ACC112 (cell line): ENCODE measurements around the gene TPST1.

Experiments
- H2AFZ ChIP-seq: fragments of 200-600 bp; sonication (generic); one replicate; pipeline ENCODE4 v1.6.0; 2017; ENCODE audit warnings: antibody characterized with exemption, low read length; ENCODE audit not compliant: unreplicated experiment
- H3K27ac ChIP-seq: fragments of 200-600 bp; sonication (generic); 2 replicates; pipeline ENCODE4 v1.5.1; 2014; ENCODE audit warnings: low read depth, mild to moderate bottlenecking, antibody characterized with exemption, low read length, moderate library complexity
- H3K27me3 ChIP-seq: fragments of 200-600 bp; sonication (generic); 2 replicates; pipeline ENCODE4 v1.6.1; 2014; ENCODE audit warnings: mild to moderate bottlenecking, antibody characterized with exemption, low read length, moderate library complexity, mixed read lengths; ENCODE audit not compliant: insufficient read depth
- H3K36me3 ChIP-seq: fragments of 200-600 bp; sonication (generic); 2 replicates; pipeline ENCODE4 v1.6.1; 2016; ENCODE audit warnings: mild to moderate bottlenecking, antibody characterized with exemption, low read length, moderate library complexity, mixed read lengths; ENCODE audit not compliant: insufficient read depth
- H3K4me1 ChIP-seq: fragments of 200-600 bp; sonication (generic); one replicate; pipeline ENCODE4 v1.6.1; 2016; ENCODE audit warnings: low read length, mixed read lengths; ENCODE audit not compliant: insufficient read depth, unreplicated experiment, control insufficient read depth
- H3K4me3 ChIP-seq: fragments of 200-600 bp; sonication (generic); 2 replicates; pipeline ENCODE4 v1.5.1; 2014; ENCODE audit warnings: mild to moderate bottlenecking, low read depth, low read length
- H3K79me2 ChIP-seq: fragments of 200-600 bp; sonication (generic); one replicate; pipeline ENCODE4 v1.6.0; 2016; ENCODE audit warnings: low read length; ENCODE audit not compliant: control insufficient read depth, unreplicated experiment, insufficient read depth

The TPST1 gene

GRCh38 chr7:66330961-66331360 is 125.8 kb downstream of the TPST1 start:
- peaks cover 31% of the 10 kb centered on the region for H3K4me1 ChIP-seq
- H3K79me2 ChIP-seq, result peaks cover 3% of the 10 kb centered on the region
- no peak overlapping the region for H3K4me3 ChIP-seq
- H3K36me3 ChIP-seq, result peaks cover 4% of the 10 kb centered on the region; the same call in 1 of the 2 replicates
- H3K27me3 ChIP-seq, result no peaks in the 10 kb centered on the region
- H2AFZ ChIP-seq, result no peak overlapping the region
- H3K27ac ChIP-seq, result no peak overlapping the region

GRCh38 chr7:66331883-66332282 is 126.7 kb downstream of the TPST1 start:
- Histone ChIP-seq H3K4me1 (peaks cover 22% of the 10 kb centered on the region), H3K27ac (no peak overlapping the region), H3K79me2 (peaks cover 3% of the 10 kb centered on the region), H3K36me3 (peaks cover 4% of the 10 kb centered on the region; the same call in 1 of the 2 replicates), H3K4me3 (no peak overlapping the region), H3K27me3 (no peaks in the 10 kb centered on the region), H2AFZ (no peak overlapping the region)

GRCh38 chr7:66333443-66333842 is 128.3 kb downstream of the TPST1 start:
- Histone ChIP-seq H3K27ac (no peak overlapping the region), H3K79me2 (peaks cover 3% of the 10 kb centered on the region), H3K4me1 (peaks cover 15% of the 10 kb centered on the region), H3K4me3 (no peak overlapping the region), H2AFZ (no peak overlapping the region), H3K36me3 (peaks cover 4% of the 10 kb centered on the region; the same call in 1 of the 2 replicates), H3K27me3 (no peaks in the 10 kb centered on the region)

DNA sequence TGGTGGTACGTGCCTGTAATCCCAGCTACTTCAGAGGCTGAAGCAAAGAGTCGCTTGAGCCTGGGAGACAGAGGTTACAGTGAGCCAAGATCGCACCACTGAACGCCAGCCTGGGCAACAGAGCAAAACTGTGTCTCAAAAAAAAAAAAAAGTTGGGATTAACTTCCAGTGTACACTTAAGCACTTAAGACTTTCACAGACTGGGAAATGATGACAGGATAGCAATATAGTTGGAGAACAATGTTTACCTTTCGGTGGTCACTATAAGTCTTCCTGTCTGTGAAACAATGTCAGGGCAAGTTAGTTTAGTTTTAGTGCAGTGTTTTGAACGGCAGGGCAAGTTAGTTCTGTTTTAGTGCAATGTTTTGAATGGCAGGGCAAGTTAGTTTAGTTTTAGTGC is 130.2 kb downstream of the TPST1 start:
- Histone ChIP-seq H3K36me3 (peaks cover 4% of the 10 kb centered on the region; the same call in 1 of the 2 replicates), H3K4me3 (no peak overlapping the region), H2AFZ (no peak overlapping the region), H3K4me1 (peaks cover 15% of the 10 kb centered on the region), H3K27ac (no peak overlapping the region), H3K79me2 (no peaks in the 10 kb centered on the region), H3K27me3 (no peaks in the 10 kb centered on the region)

DNA sequence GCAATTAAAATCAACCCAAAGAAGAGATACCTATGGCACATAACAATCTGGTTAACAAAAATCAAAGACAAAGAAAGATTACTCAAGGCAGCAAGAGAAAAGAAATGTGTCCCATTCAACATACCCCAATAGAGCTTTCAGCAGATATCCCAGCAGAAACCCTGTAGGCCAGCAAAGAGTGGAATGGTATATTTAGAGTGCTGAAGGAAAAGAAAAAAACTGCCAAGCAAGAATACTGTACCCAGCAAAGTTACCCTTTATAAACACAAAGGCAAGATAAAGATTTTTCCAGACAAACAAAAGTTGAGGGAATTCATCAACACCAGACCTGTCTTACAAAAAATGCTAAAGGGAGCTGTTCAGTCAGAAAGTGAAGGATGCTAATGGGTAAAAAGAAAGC is 131.6 kb downstream of the TPST1 start:
- Histone ChIP-seq H3K27me3 (no peaks in the 10 kb centered on the region), H3K4me3 (no peak overlapping the region)

DNA sequence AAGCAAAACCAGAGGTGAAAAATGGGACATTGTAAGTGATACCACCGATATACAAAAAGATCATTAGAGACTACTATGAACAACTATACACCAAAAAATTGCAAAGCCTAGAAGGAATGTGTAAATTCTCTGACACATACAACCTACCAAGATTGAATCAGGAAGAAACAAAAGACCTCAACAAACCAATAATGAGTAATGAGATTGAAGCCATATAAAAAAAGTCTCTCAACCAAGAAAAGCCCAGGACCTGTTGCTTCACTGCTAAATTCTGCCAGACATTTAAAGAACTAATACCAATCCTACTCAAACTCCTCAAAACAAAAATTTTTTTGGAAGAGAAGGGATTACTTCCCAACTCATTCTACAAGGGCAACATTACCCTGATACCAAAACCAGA is 134.0 kb downstream of the TPST1 start:
- Histone ChIP-seq H3K36me3 (peaks cover 4% of the 10 kb centered on the region; the same call in 1 of the 2 replicates), H2AFZ (no peak overlapping the region), H3K4me1 (peaks cover 10% of the 10 kb centered on the region), H3K4me3 (no peak overlapping the region), H3K79me2 (no peaks in the 10 kb centered on the region), H3K27me3 (no peaks in the 10 kb centered on the region), H3K27ac (no peak overlapping the region)

More for the DNA sequence above, 131.6 kb downstream of the TPST1 start:
- H3K27ac ChIP-seq, result no peak overlapping the region
- no peak overlapping the region for H2AFZ ChIP-seq
- no peaks in the 10 kb centered on the region for H3K79me2 ChIP-seq
- H3K36me3 ChIP-seq, result peaks cover 4% of the 10 kb centered on the region; the same call in 1 of the 2 replicates
- H3K4me1 ChIP-seq, result peaks cover under 1% of the 10 kb centered on the region

GRCh38 chr7:66344166-66344565 is 139.0 kb downstream of the TPST1 start:
- no peaks in the 10 kb centered on the region for H3K36me3 ChIP-seq
- H2AFZ ChIP-seq, result no peak overlapping the region
- no peaks in the 10 kb centered on the region for H3K27me3 ChIP-seq
- H3K4me3 ChIP-seq, result no peak overlapping the region
- H3K4me1 ChIP-seq, result peaks cover 11% of the 10 kb centered on the region
- no peak overlapping the region for H3K27ac ChIP-seq
- H3K79me2 ChIP-seq, result peaks cover 7% of the 10 kb centered on the region

GRCh38 chr7:66348531-66348930 is 143.4 kb downstream of the TPST1 start:
- Histone ChIP-seq H3K79me2 (peaks cover 9% of the 10 kb centered on the region), H3K27ac (no peak overlapping the region), H3K4me1 (peaks cover 14% of the 10 kb centered on the region)

DNA sequence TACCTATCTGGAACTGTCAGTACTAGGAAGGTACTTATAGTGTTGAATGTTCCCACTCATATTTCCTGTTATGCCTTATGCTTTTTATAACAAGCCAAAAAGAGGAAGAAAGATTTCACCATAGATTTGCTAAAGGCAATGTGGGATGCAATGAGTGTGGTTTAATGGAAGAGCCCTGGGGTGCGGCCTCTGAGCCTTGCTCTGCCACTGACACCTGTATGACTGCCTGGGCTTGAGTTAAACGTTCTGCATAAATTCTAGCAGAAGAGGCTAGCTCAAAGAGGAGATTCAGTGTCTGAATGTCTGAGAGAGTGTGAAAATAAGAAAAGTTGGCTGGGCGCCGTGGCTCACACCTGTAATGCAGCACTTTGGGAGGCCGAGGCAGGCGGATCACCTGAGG is 143.8 kb downstream of the TPST1 start:
- peaks cover 12% of the 10 kb centered on the region for H3K79me2 ChIP-seq
- H3K27me3 ChIP-seq, result no peaks in the 10 kb centered on the region
- H3K4me3 ChIP-seq, result no peak overlapping the region
- H3K36me3 ChIP-seq, result peaks cover 4% of the 10 kb centered on the region; the same call in 1 of the 2 replicates
- H3K27ac ChIP-seq, result no peak overlapping the region
- peaks cover 9% of the 10 kb centered on the region for H3K4me1 ChIP-seq
- H2AFZ ChIP-seq, result no peak overlapping the region

More at GRCh38 chr7:66348531-66348930, 143.4 kb downstream of the TPST1 start:
- Histone ChIP-seq H3K4me3 (no peak overlapping the region), H3K27me3 (no peaks in the 10 kb centered on the region), H3K36me3 (peaks cover 3% of the 10 kb centered on the region; the same call in 1 of the 2 replicates), H2AFZ (no peak overlapping the region)

DNA sequence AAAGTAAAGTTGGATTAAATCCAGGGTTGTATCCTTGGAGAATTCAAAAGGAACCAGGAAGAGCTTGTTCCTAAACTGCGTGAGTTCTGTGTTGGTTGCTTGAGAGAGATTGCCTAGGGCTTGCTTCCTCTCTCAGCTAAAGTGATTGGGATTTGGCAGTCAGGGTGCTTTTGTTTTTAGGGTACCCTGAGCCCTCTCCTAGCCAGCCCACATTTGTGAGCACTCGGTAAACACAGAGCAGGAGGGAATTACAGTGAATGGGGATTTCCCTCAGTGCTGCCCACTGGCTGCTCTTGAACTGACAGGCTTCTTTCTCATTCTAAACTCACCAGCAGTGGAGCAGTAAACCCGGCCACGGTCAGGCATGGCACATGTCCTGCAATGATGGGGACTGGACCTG is 146.9 kb downstream of the TPST1 start:
- H3K27ac ChIP-seq, result peak overlapping the region; percentile 19; the same call in 1 of the 2 replicates
- H3K4me1 ChIP-seq, result peaks cover 15% of the 10 kb centered on the region
- H3K4me3 ChIP-seq, result peak overlapping the region; percentile 12; the same call in 1 of the 2 replicates
- H3K79me2 ChIP-seq, result peaks cover 12% of the 10 kb centered on the region
- H3K36me3 ChIP-seq, result peaks cover 4% of the 10 kb centered on the region; the same call in 1 of the 2 replicates
- H2AFZ ChIP-seq, result no peak overlapping the region
- no peaks in the 10 kb centered on the region for H3K27me3 ChIP-seq

- Histone ChIP-seq H3K79me2 (peaks cover 11% of the 10 kb centered on the region), H3K27me3 (no peaks in the 10 kb centered on the region), H3K27ac (no peak overlapping the region), H3K4me3 (no peak overlapping the region), H3K36me3 (peaks cover 4% of the 10 kb centered on the region; the same call in 1 of the 2 replicates), H2AFZ (no peak overlapping the region), H3K4me1 (peaks cover 15% of the 10 kb centered on the region)
Measured at GRCh38 chr7:66353547-66353946, 148.4 kb downstream of the TPST1 start.
